AG10803 (cell line): ENCODE data around the gene KCNN1.
A peak's percentile ranks its signal among the peaks of the same experiment; 100 is the strongest.
"Not testable (repeated sequence)": the region's sequence is repeated elsewhere in the genome, so short reads cannot be mapped to it uniquely, and the experiment has no call there.

Experiments used
- DNase-seq: peaks from one replicate; pipeline ENCODE4 v3.0.0; 2010; ENCODE audit warnings: low read depth
- H3K4me3 ChIP-seq: 2 replicates; pipeline ENCODE4 v1.5.1; 2011; ENCODE audit warnings: mild to moderate bottlenecking, low read length, control low read depth
- CTCF ChIP-seq: conservative IDR thresholded peaks from 2 replicates; pipeline ENCODE4 v1.5.1; 2011; ENCODE audit warnings: mild to moderate bottlenecking, low read length, control low read depth, inconsistent platforms

KCNN1 gene

GRCh38 chr19:17985037-17985818 lies 18.3 kb downstream of the KCNN1 start:
- H3K4me3 ChIP-seq: no peak overlapping the region
- no peak for DNase-seq
- TF ChIP-seq CTCF: no peak

- DNase-seq, H3K4me3 ChIP-seq: not testable (repeated sequence)
These were observed 19.7 kb downstream of the KCNN1 start for GRCh38 chr19:17986569-17986968.

GRCh38 chr19:17988161-17988560 lies 21.3 kb downstream of the KCNN1 start:
- TF ChIP-seq CTCF: no peak
- DNase-seq: no peak
- no peak overlapping the region for H3K4me3 ChIP-seq

- DNase-seq: no peak
- no peak for TF ChIP-seq CTCF
- no peak overlapping the region for H3K4me3 ChIP-seq
These were observed 22.7 kb downstream of the KCNN1 start for GRCh38 chr19:17989425-17990094.

GRCh38 chr19:17993076-17993813 lies 26.3 kb downstream of the KCNN1 start:
- no peak for DNase-seq
- H3K4me3 ChIP-seq: no peak overlapping the region
- TF ChIP-seq CTCF: no peak

GRCh38 chr19:17996826-17997316 lies 30.0 kb downstream of the KCNN1 start:
- no peak overlapping the region for H3K4me3 ChIP-seq
- TF ChIP-seq CTCF: peak; percentile 93
- DNase-seq: peak; percentile 57

- no peak for DNase-seq
- TF ChIP-seq CTCF: peak; percentile 6; the same call in 1 of the 2 replicates
- no peak overlapping the region for H3K4me3 ChIP-seq
These were observed 31.3 kb downstream of the KCNN1 start for GRCh38 chr19:17997969-17998826.
